Ovary (tissue), 3 donors: ENCODE results near the gene C2orf92.

Experiments used
- CTCF ChIP-seq, 3 donors: fragments of 450-650 bp in 2 of 3; fragments of 200-600 bp in 1 of 3; IDR thresholded peaks; one replicate each; pipeline versions ENCODE4 v1.5.1 to v1.8.0; 2016 to 2022; ENCODE audit warnings: antibody characterized with exemption in 3 of 3, mild to moderate bottlenecking in 1 of 3
- EP300 ChIP-seq: sonication (generic); formaldehyde crosslinking; IDR thresholded peaks from one replicate; pipeline ENCODE4 v1.6.1; 2017; ENCODE audit warnings: antibody characterized with exemption
- POLR2A ChIP-seq: fragments of 450-650 bp; IDR thresholded peaks from one replicate; pipeline ENCODE4 v1.6.1; 2017; ENCODE audit warnings: antibody characterized with exemption, mild to moderate bottlenecking, moderate library complexity
- donor health status: DM: no; HTN: no; CAD: no.

- no peak for TF ChIP-seq CTCF (IDR thresholded peaks at IDR 0.05)
- TF ChIP-seq POLR2A: no peak
- TF ChIP-seq EP300: no peak
Measured at GRCh38 chr2:97662386-97662894, 7.1 kb upstream of the C2orf92 start.
